Left ventricle myocardium inferior (tissue), 1 donor: Measurements from ENCODE around the gene ARHGEF39. TPM values are rescaled to one million over a fixed set of nuclear protein-coding genes. Genes with fewer than 3 reads are reported as not detected.

Experiments used
- DNase-seq: peaks from one replicate; pipeline ENCODE4 v3.0.0-alpha.2; 2020
- H3K27ac ChIP-seq: fragments of 200-600 bp; replicated peaks from 2 replicates; pipeline ENCODE4 v1.8.0; 2021
- H3K27me3 ChIP-seq: fragments of 200-600 bp; 2 replicates; pipeline ENCODE4 v1.8.0; 2021; ENCODE audit warnings: low read depth
- H3K36me3 ChIP-seq: fragments of 200-600 bp; 2 replicates; pipeline ENCODE4 v1.8.0; 2021
- H3K4me1 ChIP-seq: fragments of 200-600 bp; 2 replicates; pipeline ENCODE4 v1.8.0; 2021
- H3K4me3 ChIP-seq: fragments of 200-600 bp; 2 replicates; pipeline ENCODE4 v1.8.0; 2021; ENCODE audit warnings: mild to moderate bottlenecking, moderate library complexity
- H3K9me3 ChIP-seq: fragments of 200-600 bp; replicated peaks from 2 replicates; pipeline ENCODE4 v1.8.0; 2021
- CTCF ChIP-seq: fragments of 200-600 bp; IDR thresholded peaks from 2 replicates; pipeline ENCODE4 v1.8.0; 2021; ENCODE audit warnings: antibody characterized with exemption, mild to moderate bottlenecking, borderline replicate concordance
- intact Hi-C: fragments of 100-400 bp; cut with micrococcal nuclease; formaldehyde crosslinking; loops from one replicate; pipeline ENCODE4 v1.11.0; 2022
- total RNA-seq: library from RNA; stranded (reverse); fragmentation: NEBNext Ultra II Directional; extraction: Animal tissue kit (Norgen Biotek cat#: 25700); gene quantifications from one replicate; pipeline ENCODE4 v1.2.1, GENCODE V29; 2021
- donor health status: DM: no; HTN: yes; CAD: no; lungs with severe emphysema.

ARHGEF39 gene
- total RNA-seq, 1 donor from 2014 or later: 0.27 TPM

- Histone ChIP-seq H3K36me3 (peaks cover 78% of the 10 kb centered on the region), H3K4me1 (peaks cover 35% of the 10 kb centered on the region), H3K27ac (no peak overlapping the region), H3K9me3 (no peaks in the 10 kb centered on the region), H3K27me3 (no peaks in the 10 kb centered on the region), H3K4me3 (no peak overlapping the region)
- DNase-seq: no peak
- no peak for TF ChIP-seq CTCF
- intact Hi-C loops: no loop called here
Observed at GRCh38 chr9:35698231-35698630, 33.2 kb upstream of the ARHGEF39 start.

DNA sequence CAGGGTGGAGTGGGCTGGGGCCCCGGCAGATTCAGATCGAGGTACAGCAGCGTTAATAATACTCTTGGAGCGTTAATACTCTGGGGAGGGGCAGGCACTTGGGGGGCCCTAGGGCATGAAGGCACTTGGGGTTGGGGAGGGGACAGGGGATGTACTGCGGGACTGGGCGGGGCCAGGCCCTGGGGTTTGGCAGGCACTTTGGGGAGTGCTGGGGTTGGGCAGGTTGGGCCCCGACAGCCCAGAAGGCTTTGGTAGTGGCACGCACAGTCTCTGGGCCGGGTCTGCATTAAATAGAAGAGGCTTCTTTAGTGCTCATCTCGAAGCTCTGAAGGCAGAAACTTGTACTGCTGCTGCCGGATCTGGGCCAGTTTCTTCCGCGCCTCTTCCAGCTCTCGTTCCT, 32.5 kb upstream of the ARHGEF39 start:
- DNase-seq: no peak
- H3K4me1 ChIP-seq: peaks cover 35% of the 10 kb centered on the region
- intact Hi-C loops: no loop called here

GRCh38 chr9:35696520-35697215, 31.7 kb upstream of the ARHGEF39 start:
- H3K9me3 ChIP-seq: no peaks in the 10 kb centered on the region
- peaks cover 62% of the 10 kb centered on the region for H3K36me3 ChIP-seq
- H3K27me3 ChIP-seq: no peaks in the 10 kb centered on the region
- H3K27ac ChIP-seq: peak overlapping the region; percentile 54
- peaks cover 33% of the 10 kb centered on the region for H3K4me1 ChIP-seq
- H3K4me3 ChIP-seq: no peak overlapping the region
- intact Hi-C loops: no loop called here
- DNase-seq: peak; percentile 48
- peak; percentile 94 for TF ChIP-seq CTCF

More for the DNA sequence above, 32.5 kb upstream of the ARHGEF39 start:
- TF ChIP-seq CTCF: no peak
- no peaks in the 10 kb centered on the region for H3K9me3 ChIP-seq
- peak overlapping the region; percentile 54 for H3K27ac ChIP-seq
- no peak overlapping the region for H3K4me3 ChIP-seq
- no peaks in the 10 kb centered on the region for H3K27me3 ChIP-seq
- H3K36me3 ChIP-seq: peaks cover 70% of the 10 kb centered on the region

GRCh38 chr9:35695943-35696401, 31.0 kb upstream of the ARHGEF39 start:
- Histone ChIP-seq H3K27ac (peak overlapping the region; percentile 54), H3K4me3 (no peak overlapping the region), H3K9me3 (no peaks in the 10 kb centered on the region), H3K4me1 (peaks cover 33% of the 10 kb centered on the region), H3K27me3 (no peaks in the 10 kb centered on the region), H3K36me3 (peaks cover 55% of the 10 kb centered on the region)
- no peak for TF ChIP-seq CTCF
- no peak for DNase-seq
- intact Hi-C loops: no loop called here

GRCh38 chr9:35691757-35692301, 26.8 kb upstream of the ARHGEF39 start:
- no peak for DNase-seq
- Histone ChIP-seq H3K4me1 (peaks cover 54% of the 10 kb centered on the region), H3K9me3 (no peaks in the 10 kb centered on the region), H3K27me3 (no peaks in the 10 kb centered on the region), H3K4me3 (no peak overlapping the region), H3K27ac (peak overlapping the region; percentile 98), H3K36me3 (peaks cover 21% of the 10 kb centered on the region)
- intact Hi-C loops: loop anchor here (5.0 kb wide), 1 partner anchor 35 kb away; the partner anchor contains the start of genes CCDC107 and RMRP
- no peak for TF ChIP-seq CTCF
